GDM1 (cell line): ENCODE data around the gene TMEM117.

ENCODE experiments used
- DNase-seq: peaks from one replicate; lab custom pipeline; 2025; lab: John Stamatoyannopoulos, UW

The TMEM117 gene

DNA sequence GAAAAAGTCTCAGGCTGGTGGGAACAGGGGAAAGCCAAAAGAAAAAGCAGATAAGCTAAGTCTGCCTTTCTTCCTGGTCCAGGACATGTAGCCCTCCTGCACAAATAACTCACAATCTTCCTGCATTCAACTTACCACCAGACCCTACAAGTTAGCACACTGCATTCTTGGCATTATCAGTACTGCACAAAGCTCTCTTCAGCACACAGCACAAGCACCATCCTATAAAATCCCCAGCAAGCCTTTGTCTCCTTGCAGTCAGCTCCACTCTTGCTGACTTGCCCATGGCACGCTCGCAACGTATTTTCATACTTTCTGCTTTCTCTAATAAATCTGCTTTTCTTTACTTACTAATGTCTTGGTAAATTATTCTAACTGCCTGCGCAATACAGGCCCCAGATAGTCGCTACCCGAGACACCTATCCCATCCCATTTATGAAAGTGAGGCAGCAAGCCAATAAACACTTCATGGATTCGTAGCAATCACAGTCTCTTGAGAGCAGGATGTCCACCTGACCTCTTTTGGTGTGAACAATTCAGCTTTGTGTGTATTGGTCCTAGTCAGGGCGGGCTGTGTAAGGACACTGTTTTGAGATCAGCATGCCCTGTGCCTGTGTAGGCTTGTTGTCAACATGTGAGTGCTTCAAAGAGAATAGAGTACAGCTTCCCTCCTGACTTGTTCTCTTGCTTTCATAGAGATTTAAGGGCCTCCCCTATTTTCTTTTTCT lies 49.0 kb downstream of the TMEM117 start:
- DNase-seq = no peak

- no peak for DNase-seq
Observed at GRCh38 chr12:43887397-43887796, 51.5 kb downstream of the TMEM117 start.

GRCh38 chr12:43891856-43892574 lies 56.1 kb downstream of the TMEM117 start:
- no peak for DNase-seq

DNA sequence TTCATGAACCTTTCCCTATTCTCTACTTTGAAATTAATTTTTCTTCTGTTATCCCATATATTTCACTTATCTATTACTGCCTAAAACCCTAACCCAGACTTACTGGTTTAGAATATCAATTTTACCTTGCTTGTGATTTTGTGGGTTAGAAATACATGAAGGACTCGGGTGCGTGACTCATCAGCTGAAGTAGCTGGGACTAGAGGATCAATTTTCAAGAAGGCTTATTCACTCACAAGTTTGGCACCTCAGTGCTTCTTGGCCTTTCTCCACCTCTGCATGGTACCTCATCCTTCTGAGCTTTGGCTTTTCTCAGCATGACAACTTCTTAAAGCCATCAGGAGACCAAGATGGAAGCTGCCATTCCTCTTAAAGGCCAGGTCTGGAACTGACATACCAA lies 57.8 kb downstream of the TMEM117 start:
- no peak for DNase-seq

GRCh38 chr12:43895580-43896206 lies 59.8 kb downstream of the TMEM117 start:
- DNase-seq = no peak

- no peak for DNase-seq
Observed at GRCh38 chr12:43896496-43896895, 60.6 kb downstream of the TMEM117 start.

GRCh38 chr12:43898474-43898873 lies 62.6 kb downstream of the TMEM117 start:
- no peak for DNase-seq

- no peak for DNase-seq
Observed at GRCh38 chr12:43899574-43899973, 63.7 kb downstream of the TMEM117 start.

- no peak for DNase-seq
Observed at GRCh38 chr12:43903686-43904085, 67.8 kb downstream of the TMEM117 start.

GRCh38 chr12:43912859-43913258 lies 77.0 kb downstream of the TMEM117 start:
- no peak for DNase-seq

GRCh38 chr12:43914391-43914790 lies 78.5 kb downstream of the TMEM117 start:
- DNase-seq = no peak

- no peak for DNase-seq
Observed at GRCh38 chr12:43914923-43915468, 79.1 kb downstream of the TMEM117 start.

DNA sequence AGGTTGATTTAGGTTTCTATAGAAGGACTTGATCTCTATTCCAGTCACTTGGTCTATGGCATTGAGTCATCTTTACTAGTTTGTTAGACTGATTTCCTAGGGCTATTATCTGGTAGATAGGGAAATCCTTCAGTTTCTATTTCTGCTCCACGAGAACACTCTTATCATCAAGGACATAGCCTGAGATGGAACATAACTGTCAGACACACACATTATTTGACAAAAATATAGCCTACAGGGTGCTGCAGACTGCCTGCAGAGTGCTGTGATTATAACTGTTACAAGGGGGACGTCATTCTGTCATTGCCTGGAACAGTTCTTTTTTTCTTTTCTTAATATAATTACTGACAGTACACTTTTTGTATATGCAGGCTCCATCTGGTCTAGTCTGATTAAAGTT lies 82.0 kb downstream of the TMEM117 start:
- DNase-seq = no peak

GRCh38 chr12:43921666-43922337 lies 85.9 kb downstream of the TMEM117 start:
- DNase-seq = no peak

- DNase-seq = no peak
Observed at GRCh38 chr12:43930032-43930431, 94.2 kb downstream of the TMEM117 start.

GRCh38 chr12:43931187-43931586 lies 95.3 kb downstream of the TMEM117 start:
- no peak for DNase-seq

GRCh38 chr12:43935581-43935980 lies 99.7 kb downstream of the TMEM117 start:
- no peak for DNase-seq

DNA sequence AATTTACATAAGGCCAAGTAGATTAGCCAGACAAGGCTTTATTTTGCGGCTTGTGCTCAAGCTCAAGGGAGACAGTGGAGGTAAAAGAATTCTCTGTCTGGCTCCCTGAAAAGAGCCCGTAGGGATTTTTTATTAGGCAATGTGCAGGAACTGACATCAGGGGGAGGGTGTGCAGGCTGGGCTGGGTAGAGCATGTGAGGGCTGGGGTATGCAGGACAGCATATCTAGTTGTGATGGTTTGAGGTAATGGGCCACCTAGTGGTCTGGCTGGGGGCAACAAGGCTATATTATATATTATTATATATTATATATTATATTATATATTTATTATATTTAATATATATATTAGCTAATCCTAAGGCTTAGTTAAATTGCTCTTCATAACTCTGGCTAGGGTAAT lies 102.1 kb downstream of the TMEM117 start:
- no peak for DNase-seq

DNA sequence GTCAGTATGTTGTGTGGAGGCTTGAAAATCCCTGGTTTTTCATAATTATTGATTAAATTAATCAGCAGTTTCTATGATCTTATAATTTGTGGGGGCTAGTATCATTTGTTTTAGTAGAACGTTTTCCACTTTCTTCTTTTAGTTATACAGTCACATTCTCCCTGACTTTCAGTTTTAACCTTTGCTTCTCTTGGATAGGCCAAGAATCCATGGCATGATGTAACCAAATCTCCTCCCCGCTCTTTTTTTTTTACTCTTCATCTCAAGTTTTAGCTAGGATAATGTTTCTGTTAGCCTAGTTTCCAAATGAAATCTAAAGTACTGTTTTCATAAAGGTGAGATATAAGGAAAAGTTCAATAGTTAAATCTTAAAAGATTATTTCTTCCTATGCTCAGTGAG lies 106.5 kb downstream of the TMEM117 start:
- no peak for DNase-seq

DNA sequence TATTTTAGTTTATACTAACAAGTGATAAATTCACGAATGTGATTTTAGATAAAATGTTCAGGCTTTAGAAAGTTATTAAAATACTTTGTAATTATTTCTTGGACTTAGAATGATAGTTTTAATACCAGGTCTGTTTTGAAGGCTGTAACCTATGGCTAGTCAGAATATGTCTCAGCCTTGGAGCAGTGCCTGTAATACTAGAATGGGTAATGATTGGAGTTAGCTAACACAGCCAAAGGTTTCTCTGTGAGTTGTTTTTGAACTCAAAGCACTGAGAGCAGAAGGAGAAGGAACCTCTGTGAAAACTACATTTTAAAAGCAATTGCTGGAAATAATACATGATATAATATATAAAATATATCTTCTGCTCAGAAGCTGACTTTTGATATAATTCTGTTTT lies 110.1 kb downstream of the TMEM117 start:
- no peak for DNase-seq

- DNase-seq = no peak
Observed at GRCh38 chr12:43951286-43951685, 115.4 kb downstream of the TMEM117 start.

- DNase-seq = no peak
Observed at GRCh38 chr12:43957732-43958372, 122.0 kb downstream of the TMEM117 start.
